Measurements from ENCODE around the gene PAM.
"Not testable (repeated sequence)": the region's sequence is repeated elsewhere in the genome, so short reads cannot be mapped to it uniquely, and the experiment has no call there.

Gene PAM

DNA sequence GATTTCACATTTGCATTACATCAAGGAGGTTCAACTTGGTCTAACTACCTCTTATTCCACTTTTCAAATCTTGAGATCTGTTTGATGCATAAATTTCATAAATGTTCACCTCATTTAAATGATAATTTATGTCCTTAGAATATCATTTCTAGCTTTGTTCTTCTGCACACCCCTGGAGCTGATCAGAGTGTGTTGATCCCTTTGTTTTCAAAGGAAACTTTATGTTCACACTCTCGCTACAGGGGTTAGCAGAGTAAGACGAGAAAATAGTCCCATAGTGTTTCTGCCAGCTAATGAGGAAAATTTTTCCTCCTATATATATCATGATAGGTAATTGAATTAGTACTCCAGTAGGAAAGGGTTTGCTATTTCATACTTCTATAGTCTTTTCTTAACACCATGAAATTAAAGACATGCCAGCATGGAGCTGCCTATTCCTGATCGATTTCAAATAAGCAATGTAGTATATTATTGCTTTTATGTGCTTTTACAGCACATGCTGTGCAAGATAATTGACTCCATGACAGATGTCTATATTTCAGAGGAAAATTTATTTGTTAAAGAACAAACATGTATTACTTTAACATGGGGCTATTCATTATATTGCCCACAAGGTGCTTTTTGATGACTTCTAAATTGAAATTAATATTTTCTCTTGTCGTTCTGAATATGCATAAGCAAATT is 4.8 kb upstream of the PAM start:
- TF ChIP-seq, protein P1, sequence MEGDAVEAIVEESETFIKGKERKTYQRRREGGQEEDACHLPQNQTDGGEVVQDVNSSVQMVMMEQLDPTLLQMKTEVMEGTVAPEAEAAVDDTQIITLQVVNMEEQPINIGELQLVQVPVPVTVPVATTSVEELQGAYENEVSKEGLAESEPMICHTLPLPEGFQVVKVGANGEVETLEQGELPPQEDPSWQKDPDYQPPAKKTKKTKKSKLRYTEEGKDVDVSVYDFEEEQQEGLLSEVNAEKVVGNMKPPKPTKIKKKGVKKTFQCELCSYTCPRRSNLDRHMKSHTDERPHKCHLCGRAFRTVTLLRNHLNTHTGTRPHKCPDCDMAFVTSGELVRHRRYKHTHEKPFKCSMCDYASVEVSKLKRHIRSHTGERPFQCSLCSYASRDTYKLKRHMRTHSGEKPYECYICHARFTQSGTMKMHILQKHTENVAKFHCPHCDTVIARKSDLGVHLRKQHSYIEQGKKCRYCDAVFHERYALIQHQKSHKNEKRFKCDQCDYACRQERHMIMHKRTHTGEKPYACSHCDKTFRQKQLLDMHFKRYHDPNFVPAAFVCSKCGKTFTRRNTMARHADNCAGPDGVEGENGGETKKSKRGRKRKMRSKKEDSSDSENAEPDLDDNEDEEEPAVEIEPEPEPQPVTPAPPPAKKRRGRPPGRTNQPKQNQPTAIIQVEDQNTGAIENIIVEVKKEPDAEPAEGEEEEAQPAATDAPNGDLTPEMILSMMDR (IDR thresholded peaks at IDR 0.05; ENCODE audit: low read depth, low read length), result no peak
- in situ Hi-C loops (cut with HindIII; ENCODE audit: low sequenced_read_pairs), result no loop called here
- no peak overlapping the region for H3K4me3 ChIP-seq (ENCODE audit: low read depth, low read length)
- no peak for DNase-seq (ENCODE audit: low read depth, low spot score)

DNA sequence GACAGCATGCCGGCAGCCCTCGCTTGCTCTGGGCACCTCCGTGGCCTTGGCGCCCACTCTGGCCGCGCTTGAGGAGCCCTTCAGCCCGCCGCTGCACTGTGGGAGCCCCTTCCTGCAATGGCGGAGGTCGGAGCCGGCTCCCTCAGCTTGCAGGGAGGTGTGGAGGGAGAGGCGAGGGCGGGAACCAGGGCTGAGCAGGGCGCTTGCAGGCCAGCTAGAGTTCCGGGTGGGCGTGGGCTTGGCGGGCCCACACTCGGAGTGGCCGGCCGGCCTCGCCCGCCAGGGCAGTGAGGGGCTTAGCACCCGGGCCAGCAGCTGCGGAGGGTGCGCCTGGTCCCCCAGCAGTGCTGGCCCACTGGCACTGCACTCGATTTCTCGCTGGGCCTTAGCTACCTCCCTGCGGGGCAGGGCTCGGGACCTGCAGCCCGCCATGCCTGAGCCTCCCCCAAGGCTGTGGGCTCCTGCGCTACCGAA is 3.2 kb upstream of the PAM start:
- H3K4me3 ChIP-seq (ENCODE audit: low read depth, low read length); in situ Hi-C loops (cut with HindIII; ENCODE audit: low sequenced_read_pairs); DNase-seq (ENCODE audit: low read depth, low spot score): not testable (repeated sequence)

DNA sequence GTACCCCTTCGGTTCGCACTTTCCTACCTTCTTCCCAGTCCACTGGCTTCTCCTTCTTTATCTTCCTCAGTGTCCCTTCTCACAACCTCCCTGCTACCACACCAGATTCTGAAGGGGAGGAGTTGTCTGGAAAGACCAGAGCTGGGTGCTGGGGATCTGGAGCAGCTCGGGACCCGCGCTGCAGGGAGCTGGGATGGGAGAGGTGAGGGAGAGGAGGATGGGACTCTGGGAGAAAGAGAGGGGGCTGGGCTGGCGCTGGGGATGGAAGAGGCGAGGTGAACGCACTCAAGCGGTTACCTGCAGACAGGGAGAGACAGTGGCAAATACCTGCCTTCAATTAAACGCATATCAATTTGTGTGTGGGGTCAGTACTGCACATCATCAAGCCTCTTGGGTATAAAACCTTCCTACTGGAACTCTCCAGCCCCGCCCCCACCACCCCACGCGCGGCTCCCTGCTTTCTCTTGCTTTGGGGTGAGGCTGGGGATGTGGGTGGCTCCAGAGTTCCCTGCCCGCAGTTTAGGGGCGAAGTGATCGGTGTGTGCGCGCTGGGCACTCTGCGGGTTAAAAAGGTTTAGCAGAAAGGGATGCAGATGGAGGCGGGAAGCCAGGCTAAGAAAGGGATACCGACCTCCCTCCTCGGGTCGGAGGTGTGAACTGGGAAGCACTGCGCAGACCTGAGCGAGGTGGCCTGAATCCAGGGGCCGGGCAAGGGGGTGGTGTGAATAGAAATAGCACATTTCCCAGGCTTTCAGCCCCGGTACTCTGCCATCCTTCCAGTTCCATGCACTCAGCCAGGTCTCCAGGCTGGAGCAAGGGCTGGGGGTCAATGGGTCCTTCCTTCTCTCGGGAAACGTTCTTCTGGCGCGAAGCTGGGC is 977 bp upstream of the PAM start:
- in situ Hi-C loops (cut with HindIII; ENCODE audit: low sequenced_read_pairs), result no loop called here
- DNase-seq (ENCODE audit: low read depth, low spot score), result no peak
- H3K4me3 ChIP-seq (ENCODE audit: low read depth, low read length), result peak overlapping the region; percentile 91
- TF ChIP-seq, protein P1 (IDR thresholded peaks at IDR 0.05; ENCODE audit: low read depth, low read length), result no peak

DNA sequence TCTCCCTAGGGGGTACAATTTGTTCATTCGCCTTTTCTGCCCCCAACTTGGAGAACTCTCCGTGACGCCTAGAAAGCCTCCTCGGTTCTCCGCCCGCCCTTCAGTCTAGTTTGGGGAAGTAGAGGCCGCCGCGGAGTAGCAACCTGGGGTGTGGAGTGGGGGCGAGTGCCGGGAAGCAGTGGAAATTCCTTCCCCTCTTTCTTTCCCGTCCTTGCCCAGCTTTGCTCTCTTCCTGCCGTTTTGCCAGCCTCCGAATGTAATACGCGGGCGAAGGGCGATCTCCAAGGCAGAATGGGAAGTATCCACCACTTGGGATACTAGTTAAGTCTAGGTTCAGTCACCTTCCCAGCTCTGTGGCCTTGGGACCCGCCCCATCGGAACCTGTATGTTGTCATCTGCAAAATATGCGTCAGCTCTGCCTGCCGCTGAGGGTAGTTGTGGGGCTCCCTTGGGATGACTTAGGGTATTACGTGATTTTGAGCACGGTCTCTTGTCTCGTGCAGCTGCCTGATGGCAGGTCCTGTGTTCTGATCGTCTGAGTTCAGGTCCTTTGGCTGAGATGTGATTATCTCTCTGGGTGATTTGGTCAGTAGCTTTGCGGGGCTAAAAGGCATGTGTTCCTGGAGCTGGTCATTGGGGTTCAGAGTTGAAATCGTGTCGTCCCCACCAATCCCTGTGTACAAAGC is 724 bp downstream of the PAM start:
- TF ChIP-seq, protein P1 (IDR thresholded peaks at IDR 0.05; ENCODE audit: low read depth, low read length), result no peak
- peak; percentile 71 for DNase-seq (ENCODE audit: low read depth, low spot score)
- in situ Hi-C loops (cut with HindIII; ENCODE audit: low sequenced_read_pairs), result no loop called here
- peak overlapping the region; percentile 91 for H3K4me3 ChIP-seq (ENCODE audit: low read depth, low read length)

DNA sequence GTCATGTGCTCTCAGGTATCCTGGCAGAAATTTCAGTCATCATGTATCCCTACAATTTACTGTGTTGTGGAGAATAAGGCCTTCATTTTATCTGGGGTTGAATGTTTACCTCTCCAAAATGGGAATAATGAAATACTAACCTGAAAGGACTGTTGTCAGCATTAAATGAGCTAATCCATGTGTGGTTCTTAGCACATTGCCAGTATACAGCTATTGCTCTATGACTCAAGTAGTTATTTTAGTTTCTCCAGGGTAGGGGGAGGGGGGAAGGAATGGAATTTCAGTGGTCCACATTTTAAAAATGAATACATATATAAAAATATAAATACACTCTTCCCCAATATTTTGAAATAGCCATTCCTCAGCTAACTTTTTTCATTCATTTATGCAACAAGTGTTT is 3.5 kb downstream of the PAM start:
- peak; percentile 56 for DNase-seq (ENCODE audit: low read depth, low spot score)
- in situ Hi-C loops (cut with HindIII; ENCODE audit: low sequenced_read_pairs), result no loop called here
- no peak overlapping the region for H3K4me3 ChIP-seq (ENCODE audit: low read depth, low read length)
- TF ChIP-seq, protein P1 (IDR thresholded peaks at IDR 0.05; ENCODE audit: low read depth, low read length), result no peak

DNA sequence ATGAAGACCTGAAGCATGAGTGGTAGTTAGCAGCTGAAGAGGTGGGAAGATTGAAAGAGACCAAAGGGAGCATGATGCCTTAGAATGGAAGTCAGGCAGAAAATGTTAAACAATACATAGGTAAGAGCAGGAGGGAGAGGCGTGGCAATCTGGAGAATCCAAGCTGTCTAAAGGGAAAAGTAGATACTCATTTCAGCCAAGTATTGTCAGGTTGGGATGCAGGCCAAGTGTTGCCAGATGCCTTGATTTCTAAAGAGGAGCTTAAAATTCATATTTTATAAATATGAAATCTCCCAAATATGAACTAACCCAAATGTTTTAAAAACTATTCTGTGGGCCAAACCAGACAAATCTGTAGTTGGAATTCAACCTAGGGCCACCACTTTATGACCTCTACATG is 4.2 kb downstream of the PAM start:
- no peak overlapping the region for H3K4me3 ChIP-seq (ENCODE audit: low read depth, low read length)
- TF ChIP-seq, protein P1 (IDR thresholded peaks at IDR 0.05; ENCODE audit: low read depth, low read length), result no peak
- in situ Hi-C loops (cut with HindIII; ENCODE audit: low sequenced_read_pairs), result no loop called here
- DNase-seq (ENCODE audit: low read depth, low spot score), result no peak
